Astrocyte of the cerebellum (primary cell): ENCODE measurements around the gene NTM.

Experiments
- DNase-seq: peaks from one replicate; pipeline ENCODE4 v3.0.0-alpha.2; 2011; ENCODE audit warnings: low read depth
- H3K4me3 ChIP-seq: 2 replicates; pipeline ENCODE4 v1.5.1; 2011; ENCODE audit warnings: mild to moderate bottlenecking, low read depth, low read length, moderate library complexity
- CTCF ChIP-seq: IDR thresholded peaks from 2 replicates; pipeline ENCODE4 v1.5.1; 2012; ENCODE audit warnings: low read length, low read depth, moderate library complexity, mild to moderate bottlenecking; ENCODE audit errors: missing control alignments
- in situ Hi-C: cut with HindIII; loops from 2 replicates; pipeline ENCODE4 v1.10.0; 2017; ENCODE audit warnings: low sequenced_read_pairs

Gene NTM

DNA sequence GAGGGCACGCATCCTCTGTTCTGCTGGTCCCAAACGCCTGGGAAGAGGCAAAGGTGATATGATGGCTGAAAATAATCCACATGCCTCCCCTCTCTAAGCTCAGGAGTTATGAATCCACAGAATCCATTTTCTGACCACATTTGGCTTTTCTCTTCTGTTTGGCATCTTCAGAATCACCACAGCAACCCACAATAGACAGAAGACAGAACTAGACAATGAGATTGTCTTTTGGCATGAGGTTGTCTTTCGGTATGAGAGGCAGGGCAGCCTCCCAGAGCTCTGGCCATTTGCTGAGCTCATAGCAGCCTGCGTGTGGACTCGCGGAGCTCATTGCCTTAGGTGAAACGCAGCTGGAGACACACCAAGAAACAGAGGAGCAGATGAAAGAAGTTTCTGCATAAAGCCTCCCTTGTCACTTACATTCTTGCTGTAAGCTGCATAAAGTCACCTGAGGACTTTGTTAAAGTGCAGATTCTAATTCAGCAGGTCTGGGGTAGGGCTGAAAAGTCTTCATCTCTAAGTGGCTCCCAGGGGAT, 868.0 kb downstream of the NTM start:
- DNase-seq: no peak
- no peak overlapping the region for H3K4me3 ChIP-seq
- in situ Hi-C loops: no loop called here
- TF ChIP-seq CTCF: no peak

DNA sequence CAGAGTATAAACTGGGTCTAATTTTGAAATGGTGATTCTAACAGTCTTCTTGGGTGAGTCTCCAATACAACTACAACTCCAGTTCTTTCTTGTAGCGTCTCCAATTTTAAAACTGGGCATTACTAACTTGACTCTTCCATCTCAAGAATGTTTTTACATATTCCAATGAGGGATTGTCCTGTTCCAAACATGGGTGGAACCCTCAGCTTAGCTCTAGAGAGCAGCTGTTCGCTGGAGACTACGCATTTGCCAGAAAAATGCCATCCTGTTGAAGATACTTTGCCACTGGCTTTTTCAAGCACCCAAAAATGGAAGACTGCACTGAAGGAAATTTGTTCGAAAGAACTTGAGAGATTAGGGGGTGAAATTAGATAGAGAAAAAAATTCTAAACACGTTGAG, 870.0 kb downstream of the NTM start:
- no peak overlapping the region for H3K4me3 ChIP-seq
- no peak for TF ChIP-seq CTCF
- in situ Hi-C loops: no loop called here
- DNase-seq: no peak

- in situ Hi-C loops: no loop called here
- TF ChIP-seq CTCF: no peak
- no peak for DNase-seq
- H3K4me3 ChIP-seq: no peak overlapping the region
Measured at GRCh38 chr11:132242632-132243031, 872.2 kb downstream of the NTM start.

DNA sequence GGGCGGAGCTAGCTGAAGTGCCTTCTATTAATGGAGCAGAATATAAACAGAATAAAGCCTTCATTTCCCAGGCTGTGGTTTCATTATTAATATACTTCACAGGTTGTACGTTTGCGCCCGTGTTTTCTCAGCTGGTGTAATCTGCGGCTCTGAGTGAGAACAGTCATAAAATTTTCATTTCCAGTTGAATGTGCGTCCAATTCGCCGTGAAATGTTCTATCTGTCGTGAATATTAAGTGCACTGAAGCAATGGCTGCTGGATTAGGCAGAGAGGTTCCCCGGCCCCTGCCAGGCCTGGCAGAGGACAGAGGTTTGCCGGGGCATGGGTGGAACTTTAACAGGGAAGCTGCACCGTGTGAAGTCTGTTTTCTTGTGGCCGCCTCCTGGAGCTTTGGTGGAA, 874.4 kb downstream of the NTM start:
- H3K4me3 ChIP-seq: no peak overlapping the region
- in situ Hi-C loops: no loop called here
- TF ChIP-seq CTCF: no peak
- DNase-seq: no peak

GRCh38 chr11:132245403-132246385, 875.3 kb downstream of the NTM start:
- no peak for DNase-seq
- in situ Hi-C loops: no loop called here
- no peak for TF ChIP-seq CTCF
- H3K4me3 ChIP-seq: no peak overlapping the region

DNA sequence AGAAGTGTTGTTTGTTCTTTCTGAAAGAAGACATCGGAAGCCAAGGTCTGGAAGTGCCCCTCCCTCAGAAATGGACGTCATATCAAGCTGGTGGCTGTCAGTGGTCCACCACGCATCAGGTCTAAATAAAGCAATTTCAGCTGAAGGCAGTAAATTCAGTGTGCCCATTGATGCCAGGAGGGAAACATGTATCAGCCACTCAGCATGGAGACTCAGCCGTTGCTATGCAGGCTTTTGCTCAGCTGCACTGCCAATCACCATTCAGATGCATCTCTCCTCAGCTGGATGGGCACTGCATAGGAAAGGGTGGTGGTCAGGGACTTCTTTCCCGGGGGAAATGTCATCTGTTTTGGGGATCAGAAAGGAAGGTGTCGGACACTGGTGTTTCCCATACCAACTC, 878.2 kb downstream of the NTM start:
- no peak for TF ChIP-seq CTCF
- DNase-seq: no peak
- in situ Hi-C loops: no loop called here
- H3K4me3 ChIP-seq: no peak overlapping the region
